ENCODE data around the gene INTS3.
"Not testable (repeated sequence)": the region's sequence is repeated elsewhere in the genome, so short reads cannot be mapped to it uniquely, and the experiment has no call there.

INTS3 gene

GRCh38 chr1:153688276-153688675 is 39.6 kb upstream of the INTS3 start:
- Histone ChIP-seq H3K9ac (ENCODE audit: low read length) (no peak overlapping the region), H3K27me3 (ENCODE audit: control insufficient read depth, insufficient read depth, low read length) (no peaks in the 10 kb centered on the region), H3K4me1 (ENCODE audit: control insufficient read depth, insufficient read depth, low read length) (peaks cover 4% of the 10 kb centered on the region), H3K4me3 (ENCODE audit: low read length) (no peak overlapping the region), H3K9me3 (ENCODE audit: control insufficient read depth, low read length) (no peaks in the 10 kb centered on the region), H3K36me3 (ENCODE audit: control insufficient read depth, insufficient read depth, low read length) (no peaks in the 10 kb centered on the region)

- Histone ChIP-seq H3K9me3 (ENCODE audit: control insufficient read depth, low read length) (no peaks in the 10 kb centered on the region), H3K27me3 (ENCODE audit: control insufficient read depth, insufficient read depth, low read length) (no peaks in the 10 kb centered on the region), H3K4me3 (ENCODE audit: low read length) (no peak overlapping the region), H3K36me3 (ENCODE audit: control insufficient read depth, insufficient read depth, low read length) (no peaks in the 10 kb centered on the region), H3K9ac (ENCODE audit: low read length) (no peak overlapping the region), H3K4me1 (ENCODE audit: control insufficient read depth, insufficient read depth, low read length) (peaks cover 4% of the 10 kb centered on the region)
These were observed 39.0 kb upstream of the INTS3 start for GRCh38 chr1:153688736-153689328.

GRCh38 chr1:153693466-153693865 is 34.4 kb upstream of the INTS3 start:
- Histone ChIP-seq H3K4me1 (ENCODE audit: control insufficient read depth, insufficient read depth, low read length) (peaks cover 17% of the 10 kb centered on the region), H3K36me3 (ENCODE audit: control insufficient read depth, insufficient read depth, low read length) (no peaks in the 10 kb centered on the region), H3K27me3 (ENCODE audit: control insufficient read depth, insufficient read depth, low read length) (no peaks in the 10 kb centered on the region), H3K4me3 (ENCODE audit: low read length) (no peak overlapping the region), H3K9ac (ENCODE audit: low read length) (no peak overlapping the region), H3K9me3 (ENCODE audit: control insufficient read depth, low read length) (no peaks in the 10 kb centered on the region)

- Histone ChIP-seq H3K27me3 (ENCODE audit: control insufficient read depth, insufficient read depth, low read length) (no peaks in the 10 kb centered on the region), H3K9me3 (ENCODE audit: control insufficient read depth, low read length) (no peaks in the 10 kb centered on the region), H3K4me3 (ENCODE audit: low read length) (no peak overlapping the region), H3K4me1 (ENCODE audit: control insufficient read depth, insufficient read depth, low read length) (peaks cover 22% of the 10 kb centered on the region), H3K36me3 (ENCODE audit: control insufficient read depth, insufficient read depth, low read length) (no peaks in the 10 kb centered on the region), H3K9ac (ENCODE audit: low read length) (no peak overlapping the region)
These were observed 31.1 kb upstream of the INTS3 start for GRCh38 chr1:153696741-153697140.

GRCh38 chr1:153697191-153698019 is 30.4 kb upstream of the INTS3 start:
- Histone ChIP-seq H3K9ac (ENCODE audit: low read length) (peak overlapping the region; percentile 27), H3K4me1 (ENCODE audit: control insufficient read depth, insufficient read depth, low read length) (peaks cover 22% of the 10 kb centered on the region), H3K27me3 (ENCODE audit: control insufficient read depth, insufficient read depth, low read length) (no peaks in the 10 kb centered on the region), H3K4me3 (ENCODE audit: low read length) (no peak overlapping the region), H3K36me3 (ENCODE audit: control insufficient read depth, insufficient read depth, low read length) (no peaks in the 10 kb centered on the region), H3K9me3 (ENCODE audit: control insufficient read depth, low read length) (no peaks in the 10 kb centered on the region)

GRCh38 chr1:153698020-153698922 is 29.6 kb upstream of the INTS3 start:
- peaks cover 22% of the 10 kb centered on the region for H3K4me1 ChIP-seq (ENCODE audit: control insufficient read depth, insufficient read depth, low read length)
- no peaks in the 10 kb centered on the region for H3K9me3 ChIP-seq (ENCODE audit: control insufficient read depth, low read length)
- H3K9ac ChIP-seq (ENCODE audit: low read length) = peak overlapping the region; percentile 27
- H3K4me3 ChIP-seq (ENCODE audit: low read length) = no peak overlapping the region
- H3K27me3 ChIP-seq (ENCODE audit: control insufficient read depth, insufficient read depth, low read length) = no peaks in the 10 kb centered on the region
- H3K36me3 ChIP-seq (ENCODE audit: control insufficient read depth, insufficient read depth, low read length) = no peaks in the 10 kb centered on the region

GRCh38 chr1:153698923-153699714 is 28.7 kb upstream of the INTS3 start:
- Histone ChIP-seq H3K4me1 (ENCODE audit: control insufficient read depth, insufficient read depth, low read length) (peaks cover 22% of the 10 kb centered on the region), H3K27me3 (ENCODE audit: control insufficient read depth, insufficient read depth, low read length) (no peaks in the 10 kb centered on the region), H3K9ac (ENCODE audit: low read length) (no peak overlapping the region), H3K9me3 (ENCODE audit: control insufficient read depth, low read length) (no peaks in the 10 kb centered on the region), H3K36me3 (ENCODE audit: control insufficient read depth, insufficient read depth, low read length) (no peaks in the 10 kb centered on the region), H3K4me3 (ENCODE audit: low read length) (no peak overlapping the region)

- H3K9ac ChIP-seq (ENCODE audit: low read length) = no peak overlapping the region
- H3K4me1 ChIP-seq (ENCODE audit: control insufficient read depth, insufficient read depth, low read length) = peaks cover 22% of the 10 kb centered on the region
- H3K36me3 ChIP-seq (ENCODE audit: control insufficient read depth, insufficient read depth, low read length) = no peaks in the 10 kb centered on the region
- H3K4me3 ChIP-seq (ENCODE audit: low read length) = no peak overlapping the region
- H3K27me3 ChIP-seq (ENCODE audit: control insufficient read depth, insufficient read depth, low read length) = no peaks in the 10 kb centered on the region
- no peaks in the 10 kb centered on the region for H3K9me3 ChIP-seq (ENCODE audit: control insufficient read depth, low read length)
These were observed 28.1 kb upstream of the INTS3 start for GRCh38 chr1:153699768-153700167.

- Histone ChIP-seq H3K4me1 (ENCODE audit: control insufficient read depth, insufficient read depth, low read length) (no peaks in the 10 kb centered on the region), H3K4me3 (ENCODE audit: low read length) (no peak overlapping the region)
These were observed 22.4 kb upstream of the INTS3 start for GRCh38 chr1:153705484-153705883.

GRCh38 chr1:153711026-153711425 is 16.8 kb upstream of the INTS3 start:
- H3K9me3 ChIP-seq (ENCODE audit: control insufficient read depth, low read length) = no peaks in the 10 kb centered on the region
- H3K4me1 ChIP-seq (ENCODE audit: control insufficient read depth, insufficient read depth, low read length) = no peaks in the 10 kb centered on the region
- H3K36me3 ChIP-seq (ENCODE audit: control insufficient read depth, insufficient read depth, low read length) = no peaks in the 10 kb centered on the region
- H3K4me3 ChIP-seq (ENCODE audit: low read length) = no peak overlapping the region
- no peaks in the 10 kb centered on the region for H3K27me3 ChIP-seq (ENCODE audit: control insufficient read depth, insufficient read depth, low read length)
- H3K9ac ChIP-seq (ENCODE audit: low read length) = no peak overlapping the region

More at GRCh38 chr1:153705484-153705883, 22.4 kb upstream of the INTS3 start:
- H3K9ac ChIP-seq (ENCODE audit: low read length) = no peak overlapping the region
- H3K36me3 ChIP-seq (ENCODE audit: control insufficient read depth, insufficient read depth, low read length) = no peaks in the 10 kb centered on the region
- no peaks in the 10 kb centered on the region for H3K9me3 ChIP-seq (ENCODE audit: control insufficient read depth, low read length)
- no peaks in the 10 kb centered on the region for H3K27me3 ChIP-seq (ENCODE audit: control insufficient read depth, insufficient read depth, low read length)

- not testable (repeated sequence) for H3K9me3 ChIP-seq (ENCODE audit: control insufficient read depth, low read length); H3K27me3 ChIP-seq (ENCODE audit: control insufficient read depth, insufficient read depth, low read length); H3K9ac ChIP-seq (ENCODE audit: low read length); H3K36me3 ChIP-seq (ENCODE audit: control insufficient read depth, insufficient read depth, low read length); H3K4me3 ChIP-seq (ENCODE audit: low read length); H3K4me1 ChIP-seq (ENCODE audit: control insufficient read depth, insufficient read depth, low read length)
These were observed 11.6 kb upstream of the INTS3 start for GRCh38 chr1:153716211-153716610.

Measured in mucosa of stomach (tissue), 1 donor.